ENCODE data around the gene EIF4B. TPM values are rescaled to one million over a fixed set of nuclear protein-coding genes. Genes with fewer than 3 reads are reported as not detected.

The EIF4B gene
- total RNA-seq, 1 experiment from 2014 or later: 713 TPM

- Histone ChIP-seq H3K27ac (ENCODE audit: insufficient read length, low read depth, low read length) (no peak overlapping the region), H3K27me3 (ENCODE audit: insufficient read depth, low read length) (no peaks in the 10 kb centered on the region), H3K79me1 (ENCODE audit: insufficient read depth, low read depth, low read length, poor library complexity, severe bottlenecking) (no peaks in the 10 kb centered on the region), H3K23ac (ENCODE audit: insufficient read length, low read depth, low read length) (no peak overlapping the region), H2AFZ (ENCODE audit: low read length) (no peak overlapping the region), H2BK15ac (ENCODE audit: low read depth, low read length) (no peak overlapping the region), H3K4me2 (ENCODE audit: insufficient read depth, insufficient read length, low read length) (no peak overlapping the region), H2BK12ac (ENCODE audit: insufficient read length, low read depth, low read length) (no peak overlapping the region), H4K8ac (replicated peaks; ENCODE audit: insufficient read length, low read depth, low read length) (no peak overlapping the region), H3K4ac (ENCODE audit: low read depth, low read length) (no peak overlapping the region), H3K79me2 (ENCODE audit: insufficient read depth, low read length) (no peaks in the 10 kb centered on the region; the same call in 1 of the 2 replicates), H4K20me1 (ENCODE audit: control insufficient read depth, insufficient read depth, insufficient read length) (no peaks in the 10 kb centered on the region), H3K14ac (ENCODE audit: insufficient read depth, low read length) (no peak overlapping the region), H2BK20ac (ENCODE audit: low read depth, low read length, poor library complexity, severe bottlenecking) (no peak overlapping the region), H3K23me2 (ENCODE audit: insufficient read length, low read depth, low read length, poor library complexity, severe bottlenecking) (peaks cover 8% of the 10 kb centered on the region), H3K56ac (ENCODE audit: insufficient read length, low read depth, low read length) (no peak overlapping the region), H3K9me3 (ENCODE audit: control insufficient read depth, low read depth, low read length) (no peaks in the 10 kb centered on the region), H2BK5ac (ENCODE audit: insufficient read length, low read length) (no peak overlapping the region), H3T11ph (ENCODE audit: low read length) (no peak overlapping the region), H2AK5ac (ENCODE audit: insufficient read length, low read length) (no peak overlapping the region), H4K5ac (ENCODE audit: insufficient read length, low read depth, low read length) (no peak overlapping the region), H3K9ac (ENCODE audit: extremely low read depth, insufficient read length, low read length) (no peak overlapping the region), H2BK120ac (ENCODE audit: low read depth, low read length, poor library complexity, severe bottlenecking) (no peak overlapping the region), H3K4me1 (ENCODE audit: insufficient read depth, low read length) (peaks cover 25% of the 10 kb centered on the region; the same call in 1 of the 2 replicates), H4K91ac (ENCODE audit: insufficient read length, low read depth, low read length) (no peak overlapping the region), H3K18ac (ENCODE audit: insufficient read length, low read depth, low read length) (no peak overlapping the region)
- WGBS (ENCODE audit: extremely low coverage, insufficient read length, low lambda C conversion rate): no CpG with 5 or more reads among the region's 7 CpGs
- H3K4me1 Mint-ChIP-seq: peaks cover 42 to 49% of the 10 kb centered on the region in 2 experiments
- no peak overlapping the region for H3K27ac Mint-ChIP-seq
- DNase-seq: no peak
- peaks cover 6 to 8% (median 7%) of the 10 kb centered on the region in 3 experiments; a peak in 5 of 7 replicates for H3K36me3 Mint-ChIP-seq (ENCODE audit: insufficient read depth in 1 of 3, low read depth in 3 of 3)
- H3K4me3 Mint-ChIP-seq: peak overlapping the region in 1 of 2 experiments; percentile 35; a peak in 1 of 5 replicates
- no peak for TF ChIP-seq CTCF (conservative IDR thresholded peaks at IDR 0.05)
- H3K27me3 Mint-ChIP-seq (ENCODE audit: low read depth): peaks cover 19% of the 10 kb centered on the region
- no peaks in the 10 kb centered on the region for H3K9me3 Mint-ChIP-seq
Measured at GRCh38 chr12:53051881-53052412, 45.7 kb downstream of the EIF4B start.
